ENCODE measurements around the gene HTRA3. TPM values are rescaled to one million over a fixed set of nuclear protein-coding genes. Genes with fewer than 3 reads are reported as not detected.

The HTRA3 gene
- total RNA-seq, 2 experiments from 2014 or later, result not detected

DNA sequence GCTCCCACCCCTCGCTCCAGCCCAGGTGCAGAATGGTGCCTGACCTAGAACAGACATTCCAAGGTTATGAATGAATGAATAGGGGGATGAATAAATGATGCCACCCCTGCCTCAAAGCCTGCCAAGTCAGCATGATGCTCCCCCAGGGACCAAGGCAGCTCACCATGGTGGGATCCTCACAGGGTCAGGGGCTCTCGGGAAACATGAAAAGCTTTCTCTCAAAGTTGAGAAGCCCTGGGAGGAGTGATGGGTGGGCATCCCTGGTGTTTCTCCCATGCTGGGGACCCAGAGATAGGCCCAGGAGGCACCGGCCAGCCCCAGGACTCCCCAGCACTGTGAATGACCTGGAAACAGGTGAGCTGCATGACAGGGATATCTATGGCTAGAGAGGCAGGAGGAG is 58.9 kb downstream of the HTRA3 start:
- CTCF ChIA-PET, result no interaction called here

DNA sequence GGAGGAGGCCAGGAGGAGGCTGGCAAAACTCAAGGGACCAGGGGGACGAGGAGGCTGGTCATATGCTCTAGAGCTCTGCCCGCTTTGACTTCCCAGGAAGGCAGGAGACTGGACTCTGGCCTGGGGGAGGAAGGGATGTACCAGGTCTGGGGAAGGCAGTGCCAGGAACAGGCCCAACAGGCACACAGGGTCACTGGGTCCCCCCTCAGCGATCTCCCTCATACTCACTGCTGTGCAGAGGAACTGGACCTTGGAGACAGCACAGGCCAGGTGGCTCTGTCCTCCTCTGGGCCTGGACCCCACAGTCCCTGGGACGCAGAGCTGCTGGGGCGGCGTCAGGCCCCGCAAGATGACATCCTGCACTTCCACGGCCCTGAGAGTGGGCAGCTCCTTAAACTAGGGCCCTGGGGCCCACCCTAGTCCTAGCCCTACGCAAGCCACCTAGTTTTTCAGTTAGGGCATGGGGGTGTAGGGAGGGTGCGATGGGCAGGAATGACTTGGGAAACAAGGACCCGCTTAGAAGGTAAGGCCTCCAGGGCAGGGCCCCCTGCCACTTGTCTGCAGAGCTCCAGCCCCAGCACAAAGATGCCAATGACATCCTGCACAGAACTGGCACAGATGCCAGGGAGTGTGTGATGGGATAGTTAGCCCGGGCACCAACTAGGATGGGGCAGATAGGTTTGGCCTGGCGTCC is 59.5 kb downstream of the HTRA3 start:
- Mint-ChIP-seq H3K36me3 (ENCODE audit: low read depth) (no peaks in the 10 kb centered on the region), H3K9me3 (no peaks in the 10 kb centered on the region), H3K27ac (no peak overlapping the region), H3K4me1 (no peaks in the 10 kb centered on the region), H3K27me3 (no peaks in the 10 kb centered on the region), H3K4me3 (no peak overlapping the region)
- POLR2A ChIA-PET, result no interaction called here
- CTCF ChIA-PET, result no interaction called here
- DNase-seq, result no peak

More for the DNA sequence above, 58.9 kb downstream of the HTRA3 start:
- no peak overlapping the region for H3K27ac Mint-ChIP-seq
- H3K4me1 Mint-ChIP-seq, result no peaks in the 10 kb centered on the region
- H3K9me3 Mint-ChIP-seq, result no peaks in the 10 kb centered on the region
- no peaks in the 10 kb centered on the region for H3K36me3 Mint-ChIP-seq (ENCODE audit: low read depth)
- POLR2A ChIA-PET, result no interaction called here
- no peak for DNase-seq
- no peak overlapping the region for H3K4me3 Mint-ChIP-seq
- no peaks in the 10 kb centered on the region for H3K27me3 Mint-ChIP-seq

DNA sequence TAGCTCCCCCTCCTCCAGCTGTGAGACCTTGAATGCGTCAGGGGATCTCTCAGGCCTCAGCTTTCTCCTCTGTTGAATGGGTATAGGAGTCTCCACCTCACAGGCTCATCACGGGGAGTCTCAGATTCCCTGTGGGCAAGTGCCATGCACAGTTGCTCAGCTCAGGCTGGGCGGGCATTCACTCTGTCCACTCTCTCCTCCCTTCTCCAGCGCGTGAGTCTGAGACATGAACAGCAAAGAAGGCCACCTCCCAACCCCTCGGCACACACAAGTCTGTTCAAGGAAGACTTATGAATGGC is 60.0 kb downstream of the HTRA3 start:
- no peak for DNase-seq
- Mint-ChIP-seq H3K4me1 (no peaks in the 10 kb centered on the region), H3K4me3 (no peak overlapping the region), H3K27ac (no peak overlapping the region), H3K36me3 (ENCODE audit: low read depth) (no peaks in the 10 kb centered on the region), H3K27me3 (no peaks in the 10 kb centered on the region), H3K9me3 (no peaks in the 10 kb centered on the region)
- CTCF ChIA-PET, result no interaction called here
- POLR2A ChIA-PET, result no interaction called here

DNA sequence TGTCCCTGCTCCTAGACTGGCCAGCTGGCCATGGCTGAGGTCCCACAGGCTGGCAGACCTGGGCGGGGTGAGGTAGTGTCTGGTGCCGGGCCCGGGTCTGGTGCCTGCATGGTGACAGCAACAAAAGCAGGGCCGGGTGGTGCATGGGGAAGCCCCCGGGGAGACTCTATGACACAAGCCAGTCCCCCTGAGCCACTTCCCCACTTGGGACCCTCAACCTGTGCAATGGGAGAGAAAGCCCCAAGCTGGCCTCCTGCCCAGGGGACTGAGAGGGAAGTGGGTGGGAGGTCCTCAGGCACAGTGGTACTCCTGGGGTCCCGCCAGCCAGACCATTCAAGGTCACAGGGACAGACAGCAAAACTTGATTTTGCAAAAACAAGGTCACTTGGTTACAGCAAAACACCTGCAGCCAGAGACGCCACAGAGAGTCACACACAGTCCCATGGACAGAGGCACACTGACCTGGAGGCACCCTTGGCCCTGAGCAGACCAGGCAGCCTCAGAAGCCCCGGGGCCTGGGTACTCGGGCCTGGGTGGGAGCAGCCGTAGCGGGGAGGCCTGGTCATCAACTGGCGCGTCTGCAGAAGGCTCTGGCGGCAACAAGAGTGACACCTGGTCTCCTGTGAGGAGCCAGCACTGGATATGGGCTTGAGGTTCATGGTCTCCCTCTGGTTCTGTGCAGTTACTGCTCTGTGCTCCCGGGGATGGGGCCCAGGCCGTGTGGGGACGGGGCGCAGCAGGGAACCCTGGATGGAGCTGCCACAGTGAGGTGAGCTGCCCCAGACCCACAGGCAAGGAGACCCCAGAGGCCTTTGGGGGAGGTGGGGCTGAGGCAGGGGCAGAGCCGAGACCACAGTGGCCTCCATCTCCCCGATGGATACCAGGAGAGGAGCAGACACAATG is 60.6 kb downstream of the HTRA3 start:
- DNase-seq, result no peak
- ChIA-PET CTCF (no interaction called here), POLR2A (no interaction called here)
- Mint-ChIP-seq H3K27ac (no peak overlapping the region), H3K36me3 (ENCODE audit: low read depth) (no peaks in the 10 kb centered on the region), H3K27me3 (no peaks in the 10 kb centered on the region), H3K4me3 (no peak overlapping the region), H3K9me3 (peaks cover under 1% of the 10 kb centered on the region), H3K4me1 (no peaks in the 10 kb centered on the region)

DNA sequence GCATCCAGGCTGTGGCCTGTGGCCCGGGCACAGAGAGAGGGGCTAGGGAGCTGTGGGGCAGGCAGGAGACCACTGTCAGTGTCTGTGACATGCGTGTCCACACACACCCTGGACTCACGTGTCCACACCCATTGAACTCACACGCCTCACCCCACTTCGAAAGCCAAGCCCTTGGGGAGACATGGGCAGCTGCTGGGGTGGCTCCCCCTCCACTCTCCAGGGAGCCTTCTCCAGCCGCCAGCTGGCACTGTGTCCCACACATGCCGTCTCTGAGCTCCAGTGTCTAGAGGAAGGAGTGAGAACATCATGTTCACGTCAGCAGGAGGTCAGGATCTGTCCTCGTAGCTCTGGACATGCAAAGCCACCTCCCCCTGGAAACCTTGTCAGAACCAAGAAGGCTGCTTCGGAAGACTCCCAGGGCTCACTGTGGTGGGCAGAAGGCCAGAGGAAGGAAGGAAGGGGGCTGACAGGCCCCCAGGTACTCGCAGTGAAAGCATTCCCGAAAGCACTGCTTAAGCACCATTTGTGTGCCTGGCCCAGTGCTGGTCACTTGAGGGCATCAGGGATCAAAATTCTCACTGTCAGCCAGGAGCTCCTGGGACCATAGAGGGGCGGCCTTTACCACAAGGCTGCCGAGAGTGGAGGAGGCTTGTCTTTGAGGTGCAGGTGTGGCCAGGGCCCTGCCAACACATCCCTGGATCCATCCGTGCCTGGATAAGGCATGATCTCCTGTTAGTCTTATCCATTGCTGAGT is 61.4 kb downstream of the HTRA3 start:
- H3K27me3 Mint-ChIP-seq, result no peaks in the 10 kb centered on the region
- H3K4me1 Mint-ChIP-seq, result no peaks in the 10 kb centered on the region
- ChIA-PET CTCF (no interaction called here), POLR2A (no interaction called here)
- no peak overlapping the region for H3K4me3 Mint-ChIP-seq
- H3K27ac Mint-ChIP-seq, result no peak overlapping the region
- H3K9me3 Mint-ChIP-seq, result peaks cover 5% of the 10 kb centered on the region
- no peaks in the 10 kb centered on the region for H3K36me3 Mint-ChIP-seq (ENCODE audit: low read depth)
- DNase-seq, result no peak

DNA sequence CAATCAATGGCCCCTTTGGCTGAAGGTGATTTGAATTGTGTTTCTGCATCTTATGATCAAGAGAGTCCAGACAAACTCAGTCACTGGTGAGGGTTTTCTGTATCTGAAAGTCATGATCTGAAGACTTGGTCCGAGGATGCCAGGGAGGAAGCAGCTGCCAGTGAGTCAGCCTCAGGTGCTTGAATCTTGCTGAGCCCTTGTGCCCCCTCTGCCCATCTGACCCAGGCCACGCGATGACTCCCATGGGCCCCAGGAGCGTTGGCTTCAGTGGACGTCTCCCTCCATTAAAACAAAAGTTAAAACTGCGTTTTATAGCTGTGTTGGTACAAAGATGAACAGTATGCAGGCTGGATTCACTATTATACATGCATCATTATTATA is 62.0 kb downstream of the HTRA3 start:
- DNase-seq, result no peak
- Mint-ChIP-seq H3K36me3 (ENCODE audit: low read depth) (no peaks in the 10 kb centered on the region), H3K27me3 (no peaks in the 10 kb centered on the region), H3K4me3 (no peak overlapping the region), H3K27ac (no peak overlapping the region), H3K9me3 (peaks cover 6% of the 10 kb centered on the region), H3K4me1 (no peaks in the 10 kb centered on the region)
- CTCF ChIA-PET, result no interaction called here
- POLR2A ChIA-PET, result no interaction called here

DNA sequence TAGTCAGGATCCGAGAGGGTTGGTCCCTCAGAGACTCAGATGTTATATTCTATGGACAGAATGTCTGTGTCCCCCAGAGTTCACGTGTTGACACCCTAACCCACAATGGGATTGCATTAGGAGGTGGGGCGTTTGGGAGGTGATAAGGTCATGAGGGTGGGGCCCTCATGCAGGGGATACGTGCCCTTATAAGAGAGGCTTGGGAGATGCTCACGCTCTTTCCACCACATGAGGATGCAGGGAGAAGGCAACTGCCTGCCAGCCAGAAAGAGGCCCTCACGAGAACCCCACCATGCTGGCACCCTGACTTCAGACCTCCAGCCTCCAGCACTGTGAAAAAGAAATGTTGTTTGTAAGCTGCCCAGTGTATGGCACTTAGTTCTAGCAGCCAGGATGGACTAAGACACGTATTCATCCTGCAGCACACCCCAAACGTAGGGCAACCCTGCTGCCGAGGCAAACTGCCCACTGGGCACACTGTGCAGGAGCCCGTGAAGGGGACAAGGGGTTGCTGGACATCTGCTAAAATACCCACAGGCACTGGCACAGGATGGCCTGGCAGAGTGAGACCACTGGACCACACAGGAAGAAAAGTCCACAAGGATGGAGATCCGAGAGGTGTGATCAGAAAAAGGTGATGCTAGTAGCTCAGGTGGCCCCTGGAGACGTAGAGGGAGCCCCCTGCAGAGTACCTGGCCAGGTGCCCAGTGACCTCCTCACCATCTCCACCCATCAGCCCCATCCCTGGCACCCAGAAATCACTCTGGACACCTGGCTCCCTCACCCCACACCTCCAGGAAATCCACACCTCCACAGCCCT is 62.7 kb downstream of the HTRA3 start:
- ChIA-PET CTCF (no interaction called here), POLR2A (no interaction called here)

DNA sequence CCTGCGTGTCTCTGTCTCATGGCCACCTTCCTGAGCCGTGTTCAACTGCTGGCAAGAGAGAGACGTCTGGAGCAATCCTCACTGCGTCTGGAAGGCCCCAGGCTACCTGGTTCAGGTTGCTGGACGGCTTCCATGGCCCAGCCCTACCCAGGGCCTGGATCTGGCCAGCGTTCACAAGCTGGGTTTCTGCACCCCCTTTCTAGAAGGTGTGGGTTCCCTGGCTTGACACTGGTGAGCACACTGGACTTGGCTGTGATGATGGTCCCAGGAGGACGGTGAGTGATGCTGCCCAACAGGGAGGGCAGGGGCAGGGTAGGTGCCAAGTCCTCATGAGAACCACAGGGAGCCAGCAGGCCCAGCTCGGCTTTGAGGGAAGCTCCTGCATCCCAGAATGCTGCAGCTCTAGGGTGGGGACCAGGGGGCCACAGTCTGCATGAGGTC is 63.4 kb downstream of the HTRA3 start:
- no peak for DNase-seq

More for the DNA sequence above, 62.7 kb downstream of the HTRA3 start:
- no peak overlapping the region for H3K4me3 Mint-ChIP-seq
- no peak overlapping the region for H3K27ac Mint-ChIP-seq
- no peaks in the 10 kb centered on the region for H3K27me3 Mint-ChIP-seq
- no peaks in the 10 kb centered on the region for H3K4me1 Mint-ChIP-seq
- no peaks in the 10 kb centered on the region for H3K36me3 Mint-ChIP-seq (ENCODE audit: low read depth)
- H3K9me3 Mint-ChIP-seq, result peaks cover 8% of the 10 kb centered on the region
- no peak for DNase-seq

DNA sequence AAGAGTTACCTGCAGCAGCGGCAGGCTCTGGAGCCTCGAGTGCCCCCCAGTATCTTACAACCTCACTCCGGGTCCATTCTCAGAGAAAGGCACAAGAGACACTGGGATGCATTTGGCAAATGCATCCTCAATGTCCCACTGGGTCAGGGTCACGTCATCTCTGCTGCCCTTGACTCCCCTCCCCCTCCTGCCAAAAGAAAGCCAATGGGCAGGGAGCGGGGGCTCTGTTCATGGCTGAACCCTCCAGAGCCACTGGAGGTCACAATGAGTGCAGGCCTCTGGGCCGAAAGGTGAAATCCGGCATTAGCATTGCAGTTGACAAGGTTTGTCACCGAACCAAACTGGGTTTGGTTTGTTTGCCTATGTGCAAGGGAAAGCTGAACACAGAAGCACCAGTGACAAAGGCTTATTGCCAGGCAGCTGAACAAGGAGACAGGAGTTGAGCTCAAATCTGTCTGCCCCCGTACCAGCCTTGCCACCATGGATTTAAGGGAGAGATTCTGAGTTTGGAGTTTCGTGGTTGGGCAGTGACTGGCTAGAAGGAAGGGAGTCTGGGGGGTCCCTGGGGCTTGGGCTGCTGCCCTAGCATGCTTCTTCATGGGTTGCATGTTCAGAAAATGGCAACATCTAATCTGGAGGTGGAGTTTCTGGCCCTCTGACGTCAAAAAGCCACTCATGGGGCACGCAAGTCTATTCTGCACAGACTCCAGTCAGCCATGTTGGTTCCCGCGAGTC is 64.3 kb downstream of the HTRA3 start:
- Mint-ChIP-seq H3K27me3 (no peaks in the 10 kb centered on the region), H3K27ac (no peak overlapping the region), H3K4me1 (no peaks in the 10 kb centered on the region), H3K36me3 (ENCODE audit: low read depth) (no peaks in the 10 kb centered on the region), H3K9me3 (peaks cover 8% of the 10 kb centered on the region), H3K4me3 (no peak overlapping the region)
- ChIA-PET CTCF (no interaction called here), POLR2A (no interaction called here)
- no peak for DNase-seq

More for the DNA sequence above, 63.4 kb downstream of the HTRA3 start:
- Mint-ChIP-seq H3K36me3 (ENCODE audit: low read depth) (no peaks in the 10 kb centered on the region), H3K4me3 (no peak overlapping the region), H3K27me3 (no peaks in the 10 kb centered on the region), H3K27ac (no peak overlapping the region), H3K9me3 (peaks cover 8% of the 10 kb centered on the region), H3K4me1 (no peaks in the 10 kb centered on the region)
- CTCF ChIA-PET, result no interaction called here
- POLR2A ChIA-PET, result no interaction called here

DNA sequence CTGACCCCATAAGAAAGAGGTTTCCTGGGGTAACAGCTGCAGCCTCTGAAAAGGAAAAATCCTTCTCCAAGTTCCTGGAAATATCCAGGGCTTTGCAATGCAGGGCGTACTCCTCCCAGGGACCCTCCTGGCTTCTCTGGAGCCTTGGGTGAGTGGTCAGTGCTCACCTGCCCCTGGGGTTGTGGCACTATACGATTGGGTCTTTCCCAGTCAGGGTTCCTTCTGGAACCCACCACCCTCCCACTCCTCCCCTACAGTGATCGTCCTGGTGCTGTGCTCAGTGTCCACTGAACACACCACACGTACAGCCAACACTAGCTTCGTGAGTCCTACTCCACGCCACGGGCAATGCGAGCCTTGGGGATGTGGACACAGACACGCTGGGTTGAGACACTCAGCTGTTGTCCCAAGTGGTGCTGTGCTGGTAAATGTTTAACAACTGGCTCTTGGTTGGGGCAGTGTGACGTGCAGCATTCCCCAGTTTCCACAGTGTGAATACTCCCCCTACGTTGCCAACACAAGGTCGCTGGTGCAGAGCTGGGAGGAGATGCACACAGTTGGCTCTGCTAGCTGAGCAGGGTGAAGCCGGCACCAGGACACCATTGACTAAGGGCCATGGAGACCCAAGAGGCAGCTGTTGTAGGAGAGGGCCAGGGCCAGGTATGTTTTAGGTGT is 65.4 kb downstream of the HTRA3 start:
- ChIA-PET POLR2A (no interaction called here), CTCF (no interaction called here)
- H3K9me3 Mint-ChIP-seq, result peaks cover 8% of the 10 kb centered on the region
- H3K27me3 Mint-ChIP-seq, result peaks cover 6% of the 10 kb centered on the region
- no peak overlapping the region for H3K4me3 Mint-ChIP-seq
- H3K27ac Mint-ChIP-seq, result no peak overlapping the region
- no peak for DNase-seq
- no peaks in the 10 kb centered on the region for H3K36me3 Mint-ChIP-seq (ENCODE audit: low read depth)
- no peaks in the 10 kb centered on the region for H3K4me1 Mint-ChIP-seq

DNA sequence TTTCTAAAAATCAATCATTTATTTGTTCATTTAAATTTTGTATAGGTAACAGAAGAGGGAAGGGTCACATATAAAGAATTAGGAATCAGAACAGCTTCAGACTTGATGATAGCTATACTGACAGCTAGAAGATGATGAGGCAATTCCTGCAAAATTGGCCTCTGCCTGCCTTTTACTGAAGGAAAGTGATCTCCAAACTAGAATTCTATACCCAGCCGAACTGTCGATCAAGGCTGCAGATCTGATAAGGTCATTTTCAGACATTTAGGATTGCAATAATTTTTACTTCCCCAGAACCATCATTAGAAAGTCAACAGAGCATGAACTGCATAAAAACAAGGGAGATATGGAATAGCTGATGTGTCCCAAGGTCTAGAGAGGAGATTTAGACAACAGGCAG is 66.3 kb downstream of the HTRA3 start:
- ChIA-PET CTCF (no interaction called here), POLR2A (no interaction called here)
- no peak for DNase-seq
- Mint-ChIP-seq H3K4me3 (no peak overlapping the region), H3K27ac (no peak overlapping the region), H3K4me1 (no peaks in the 10 kb centered on the region), H3K36me3 (ENCODE audit: low read depth) (no peaks in the 10 kb centered on the region), H3K27me3 (peaks cover 9% of the 10 kb centered on the region), H3K9me3 (peaks cover 8% of the 10 kb centered on the region)
